HCT116 (cell line): ENCODE data around the gene C2CD2L. TPM values are rescaled to one million over a fixed set of nuclear protein-coding genes. Genes with fewer than 3 reads are reported as not detected.
A peak's percentile ranks its signal among the peaks of the same experiment; 100 is the strongest.

Experiments used
- ATAC-seq: fragments of 200-7000 bp; cut with Tn5 transposase; 2 replicates; pipeline ENCODE4 v1.9.1; 2020; ENCODE audit warnings: mild to moderate bottlenecking, moderate library complexity
- BruUV-seq: library from RNA; stranded (reverse); fragments of 400-500 nt; replicated peaks from 2 replicates; lab custom pipeline; 2021; lab: Mats Ljungman, UMichigan
- CTCF ChIA-PET: fragments of 300-600 bp; sonication (Branson Sonifier 250); formaldehyde crosslinking; loops from one replicate; lab custom pipeline; 2021; ENCODE audit warnings: antibody characterized with exemption; lab: Charles Lee
- POLR2A ChIA-PET: fragments of 300-600, 350-600 bp; sonication (Branson Sonifier 250); formaldehyde crosslinking; loops from one replicate; lab custom pipeline; 2021; ENCODE audit warnings: antibody characterized with exemption; lab: Charles Lee
- RAD21 ChIA-PET, 2 experiments: fragments of 300-600 bp; sonication (Branson Sonifier 250); formaldehyde crosslinking; loops; one replicate each; lab custom pipeline; 2023; ENCODE audit warnings: low total read pairs in 2 of 2; ENCODE audit not compliant: uncharacterized antibody in 2 of 2, unreplicated experiment in 2 of 2, low non-redundant PET in 1 of 2; lab: Charles Lee
- DNase-seq: peaks from one replicate; pipeline ENCODE4 v3.0.0-alpha.2; 2010; ENCODE audit warnings: low read depth, low spot score
- H2AFZ ChIP-seq: fragments of 200-600 bp; shearing (Covaris generic), sonication (generic); 2 replicates; pipeline ENCODE4 v1.6.1; 2017; ENCODE audit warnings: low read depth, mixed run types, mixed read lengths, antibody characterized with exemption, low read length; ENCODE audit not compliant: poor library complexity, severe bottlenecking
- H3K27ac ChIP-seq: 2 replicates; pipeline ENCODE4 v1.5.1; 2012; ENCODE audit warnings: low read depth, low read length
- H3K27me3 ChIP-seq: fragments of 200-600 bp; sonication (generic); 2 replicates; pipeline ENCODE4 v1.6.1; 2016; ENCODE audit warnings: mixed run types, low read length, mixed read lengths; ENCODE audit not compliant: insufficient read depth
- H3K36me3 ChIP-seq, 2 experiments: fragments of 200-500 bp in 1 of 2; fragments of 200-600 bp in 1 of 2; sonication (Bioruptor generic) in 1 of 2; sonication (generic) in 1 of 2; 2 replicates each; pipeline versions ENCODE4 v1.5.1 to v1.6.1; 2014 to 2016; ENCODE audit warnings: low read length in 2 of 2, inconsistent platforms in 1 of 2, mixed read lengths in 1 of 2, mixed run types in 1 of 2; ENCODE audit not compliant: insufficient read depth in 2 of 2, control insufficient read depth in 1 of 2
- H3K4me1 ChIP-seq, 2 experiments: fragments of 200-600 bp in 1 of 2; sonication (generic) in 1 of 2; 2 replicates each; pipeline versions ENCODE4 v1.5.1 to v1.6.1; 2012 to 2017; ENCODE audit warnings: low read length in 2 of 2, inconsistent platforms in 1 of 2, mild to moderate bottlenecking in 1 of 2, mixed read lengths in 1 of 2, mixed run types in 1 of 2, moderate library complexity in 1 of 2; ENCODE audit not compliant: insufficient read depth in 2 of 2, control insufficient read depth in 1 of 2
- H3K4me2 ChIP-seq: fragments of 200-600 bp; sonication (generic); 2 replicates; pipeline ENCODE4 v1.6.1; 2017; ENCODE audit warnings: mixed run types, low read length, mixed read lengths
- H3K4me3 ChIP-seq, 2 experiments: fragments of 200-600 bp in 1 of 2; sonication (generic) in 1 of 2; replicated peaks in 1 of 2; 2 replicates each; pipeline ENCODE4 v1.5.1; 2011 to 2016; ENCODE audit warnings: low read length in 2 of 2, control low read depth in 1 of 2, low read depth in 1 of 2, mild to moderate bottlenecking in 1 of 2, mixed read lengths in 1 of 2, mixed run types in 1 of 2
- H3K79me2 ChIP-seq: fragments of 200-600 bp; sonication (generic); 2 replicates; pipeline ENCODE4 v1.6.1; 2017; ENCODE audit warnings: mild to moderate bottlenecking, mixed run types, low read length, moderate library complexity, mixed read lengths; ENCODE audit not compliant: insufficient read depth
- H3K9ac ChIP-seq: fragments of 200-600 bp; sonication (generic); 2 replicates; pipeline ENCODE4 v1.6.1; 2016; ENCODE audit warnings: low read length, mixed read lengths
- H3K9me2 ChIP-seq: fragments of 200-600 bp; sonication (generic), shearing (Covaris generic); 2 replicates; pipeline ENCODE4 v1.6.1; 2017; ENCODE audit warnings: mixed run types, mild to moderate bottlenecking, moderate library complexity; ENCODE audit not compliant: insufficient read depth
- H3K9me3 ChIP-seq, 2 experiments: fragments of 200-500 bp in 1 of 2; fragments of 200-600 bp in 1 of 2; sonication (Bioruptor generic) in 1 of 2; sonication (generic) in 1 of 2; 2 replicates each; pipeline ENCODE4 v1.6.1; 2014 to 2017; ENCODE audit warnings: low read length in 2 of 2, mixed read lengths in 2 of 2, inconsistent platforms in 1 of 2, low read depth in 1 of 2, mild to moderate bottlenecking in 1 of 2, mixed run types in 1 of 2, moderate library complexity in 1 of 2; ENCODE audit not compliant: control insufficient read depth in 1 of 2, insufficient read depth in 1 of 2
- H4K20me1 ChIP-seq: fragments of 200-600 bp; sonication (generic), shearing (Covaris generic); 2 replicates; pipeline ENCODE4 v1.6.1; 2017; ENCODE audit warnings: mixed run types, mild to moderate bottlenecking, moderate library complexity; ENCODE audit not compliant: insufficient read depth
- EGR1 ChIP-seq: IDR thresholded peaks from 2 replicates; pipeline ENCODE4 v1.6.1; 2012; ENCODE audit warnings: low read depth
- EZH2phosphoT487 ChIP-seq: fragments of 200-600 bp; IDR thresholded peaks from 2 replicates; pipeline ENCODE4 v1.6.1; 2018; ENCODE audit warnings: antibody characterized with exemption, borderline replicate concordance
- FOSL1 ChIP-seq: IDR thresholded peaks from 2 replicates; pipeline ENCODE4 v1.6.1; 2012; ENCODE audit warnings: low read depth
- RAD21 ChIP-seq: IDR thresholded peaks from 2 replicates; pipeline ENCODE4 v1.6.1; 2012; ENCODE audit warnings: low read depth, mild to moderate bottlenecking
- SIN3A ChIP-seq: IDR thresholded peaks from 2 replicates; pipeline ENCODE4 v1.6.1; 2012; ENCODE audit warnings: low read depth
- SP1 ChIP-seq: IDR thresholded peaks from 2 replicates; pipeline ENCODE4 v1.6.1; 2012; ENCODE audit warnings: low read depth
- SRF ChIP-seq: IDR thresholded peaks from 2 replicates; pipeline ENCODE4 v1.6.1; 2012; ENCODE audit warnings: low read depth
- TCF7L2 ChIP-seq: IDR thresholded peaks from 2 replicates; pipeline ENCODE4 v1.7.0; 2011; ENCODE audit warnings: borderline replicate concordance, inconsistent platforms; ENCODE audit not compliant: insufficient read depth, insufficient read length; ENCODE audit errors: extremely low read depth
- YY1 ChIP-seq: IDR thresholded peaks from 2 replicates; pipeline ENCODE4 v1.6.1; 2011; ENCODE audit warnings: low read length, low read depth, moderate library complexity, mild to moderate bottlenecking; ENCODE audit not compliant: insufficient replicate concordance; ENCODE audit errors: extremely low read depth
- ZFX ChIP-seq: fragments of 450-650 bp; IDR thresholded peaks from 2 replicates; pipeline ENCODE4 v1.6.1; 2017
- intact Hi-C: fragments of 100-400 bp; cut with micrococcal nuclease; formaldehyde crosslinking; loops from 2 replicates; pipeline ENCODE4 v1.10.0; 2022
- total RNA-seq: library from RNA; stranded (reverse); gene quantifications from one replicate; pipeline ENCODE4 v1.2.1, GENCODE V29; 2021; ENCODE audit not compliant: unreplicated experiment
- TF ChIP-seq, protein P1 (sequence below): IDR thresholded peaks from 2 replicates; pipeline ENCODE4 v1.6.1; 2012; ENCODE audit warnings: low read depth
- TF ChIP-seq, protein P2 (sequence below): IDR thresholded peaks from 2 replicates; pipeline ENCODE4 v1.6.1; 2012
- TF ChIP-seq, protein P3 (sequence below): IDR thresholded peaks from 2 replicates; pipeline ENCODE4 v1.6.1; 2011; ENCODE audit warnings: mild to moderate bottlenecking, low read length, moderate library complexity; ENCODE audit not compliant: insufficient replicate concordance; ENCODE audit errors: extremely low read depth

Gene C2CD2L
- total RNA-seq, 1 experiment from 2014 or later, result 12.4 TPM

DNA sequence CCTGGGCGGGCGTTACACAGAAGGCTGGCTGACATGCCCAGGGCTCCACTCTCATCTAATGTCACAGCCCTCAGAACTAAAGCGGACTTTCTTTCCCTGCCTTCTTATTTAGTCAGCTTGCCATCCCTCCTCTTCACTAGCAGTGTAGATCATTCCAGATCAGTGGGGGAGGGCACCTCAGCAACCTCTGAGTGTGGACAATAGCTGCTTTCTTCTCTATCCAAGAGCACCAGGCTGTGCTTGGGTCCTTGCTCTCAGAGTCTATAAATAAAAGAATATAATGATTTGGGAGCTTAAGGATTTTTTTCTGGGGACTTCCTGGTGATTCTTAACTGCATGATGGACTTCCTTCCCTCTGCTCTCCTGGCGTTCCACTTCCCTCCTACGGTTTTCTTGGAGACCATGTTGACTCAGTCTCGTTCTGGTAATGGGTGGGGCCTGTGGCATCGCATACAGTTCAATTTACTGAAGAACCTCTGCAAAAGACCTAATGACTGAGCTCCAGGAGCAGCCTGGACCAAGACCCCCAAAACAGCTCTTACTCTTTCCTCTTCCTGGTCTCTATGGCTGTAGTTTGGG is 25.4 kb upstream of the C2CD2L start (continued):
- TF ChIP-seq, protein P1, sequence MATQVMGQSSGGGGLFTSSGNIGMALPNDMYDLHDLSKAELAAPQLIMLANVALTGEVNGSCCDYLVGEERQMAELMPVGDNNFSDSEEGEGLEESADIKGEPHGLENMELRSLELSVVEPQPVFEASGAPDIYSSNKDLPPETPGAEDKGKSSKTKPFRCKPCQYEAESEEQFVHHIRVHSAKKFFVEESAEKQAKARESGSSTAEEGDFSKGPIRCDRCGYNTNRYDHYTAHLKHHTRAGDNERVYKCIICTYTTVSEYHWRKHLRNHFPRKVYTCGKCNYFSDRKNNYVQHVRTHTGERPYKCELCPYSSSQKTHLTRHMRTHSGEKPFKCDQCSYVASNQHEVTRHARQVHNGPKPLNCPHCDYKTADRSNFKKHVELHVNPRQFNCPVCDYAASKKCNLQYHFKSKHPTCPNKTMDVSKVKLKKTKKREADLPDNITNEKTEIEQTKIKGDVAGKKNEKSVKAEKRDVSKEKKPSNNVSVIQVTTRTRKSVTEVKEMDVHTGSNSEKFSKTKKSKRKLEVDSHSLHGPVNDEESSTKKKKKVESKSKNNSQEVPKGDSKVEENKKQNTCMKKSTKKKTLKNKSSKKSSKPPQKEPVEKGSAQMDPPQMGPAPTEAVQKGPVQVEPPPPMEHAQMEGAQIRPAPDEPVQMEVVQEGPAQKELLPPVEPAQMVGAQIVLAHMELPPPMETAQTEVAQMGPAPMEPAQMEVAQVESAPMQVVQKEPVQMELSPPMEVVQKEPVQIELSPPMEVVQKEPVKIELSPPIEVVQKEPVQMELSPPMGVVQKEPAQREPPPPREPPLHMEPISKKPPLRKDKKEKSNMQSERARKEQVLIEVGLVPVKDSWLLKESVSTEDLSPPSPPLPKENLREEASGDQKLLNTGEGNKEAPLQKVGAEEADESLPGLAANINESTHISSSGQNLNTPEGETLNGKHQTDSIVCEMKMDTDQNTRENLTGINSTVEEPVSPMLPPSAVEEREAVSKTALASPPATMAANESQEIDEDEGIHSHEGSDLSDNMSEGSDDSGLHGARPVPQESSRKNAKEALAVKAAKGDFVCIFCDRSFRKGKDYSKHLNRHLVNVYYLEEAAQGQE, result no peak
- TF ChIP-seq EGR1 (no peak), FOSL1 (no peak), EZH2phosphoT487 (no peak), RAD21 (no peak)
- TF ChIP-seq, protein P2, sequence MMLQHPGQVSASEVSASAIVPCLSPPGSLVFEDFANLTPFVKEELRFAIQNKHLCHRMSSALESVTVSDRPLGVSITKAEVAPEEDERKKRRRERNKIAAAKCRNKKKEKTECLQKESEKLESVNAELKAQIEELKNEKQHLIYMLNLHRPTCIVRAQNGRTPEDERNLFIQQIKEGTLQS, result no peak
- TF ChIP-seq, all 23 proteins: peak for 0

DNA sequence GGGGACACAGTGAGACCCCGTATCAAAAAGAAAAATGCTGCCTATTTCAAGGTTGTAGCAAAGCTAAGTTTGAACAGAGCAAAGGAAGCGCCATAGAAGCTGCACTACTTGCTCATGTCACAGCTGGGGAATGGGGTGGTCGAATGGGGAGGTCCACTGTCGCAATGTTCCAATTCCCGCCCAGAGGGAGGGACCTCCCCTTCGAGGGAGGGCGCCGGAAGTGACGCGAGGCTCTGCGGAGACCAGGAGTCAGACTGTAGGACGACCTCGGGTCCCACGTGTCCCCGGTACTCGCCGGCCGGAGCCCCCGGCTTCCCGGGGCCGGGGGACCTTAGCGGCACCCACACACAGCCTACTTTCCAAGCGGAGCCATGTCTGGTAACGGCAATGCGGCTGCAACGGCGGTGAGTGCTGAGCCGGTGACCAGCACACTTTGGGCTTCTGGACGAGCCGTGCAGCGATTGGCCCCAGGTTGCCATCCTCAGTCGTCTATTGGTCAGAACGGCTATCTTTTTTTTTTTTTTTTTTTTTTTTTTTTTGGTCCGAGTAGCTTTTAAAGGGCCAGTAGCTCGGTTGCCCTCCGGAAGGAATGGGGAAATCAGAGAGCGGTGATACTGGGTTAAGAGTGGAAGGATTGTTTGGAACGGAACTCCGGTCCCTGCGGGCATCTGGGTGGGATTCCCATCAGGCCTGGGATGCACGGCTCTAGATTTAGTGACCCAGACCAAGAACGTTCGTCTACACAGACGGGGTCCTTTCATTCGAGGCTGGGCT is 22.3 kb upstream of the C2CD2L start, which contains the start of gene HMBS:
TSS of gene HMBS (plus strand) at position 219 of the 774 bp plus-strand sequence. CDS start at position 372, 153 bp downstream.
- H3K79me2 ChIP-seq, result peaks cover 24% of the 10 kb centered on the region
- RAD21 ChIA-PET, result interaction anchor here (0.8 to 1.0 kb wide), 3 partner anchors 11 to 17 kb away, joined by 3 to 7 read pairs (median 6); partner anchors contain the start of genes DPAGT1 (in 1 of the 2) and VPS11 (in 1 of the 2)
- no peaks in the 10 kb centered on the region for H4K20me1 ChIP-seq
- H3K27ac ChIP-seq, result peak within 1 kb of the TSS; percentile 89
- CTCF ChIA-PET, result interaction anchor here (0.6 to 2.6 kb wide), 6 partner anchors 10 to 253 kb away, joined by 3 to 20 read pairs (median 4); partner anchors contain the start of genes HINFP and VPS11
- POLR2A ChIA-PET, result interaction anchor here (0.5 to 3.0 kb wide), 19 partner anchors 8 to 958 kb away, joined by 3 to 27 read pairs (median 3); partner anchors contain the start of genes ABCG4, DPAGT1, HINFP and VPS11
- peaks cover 25 to 37% of the 10 kb centered on the region in 2 experiments for H3K4me1 ChIP-seq
- no peaks in the 10 kb centered on the region for H3K9me3 ChIP-seq
- intact Hi-C loops, result loop anchor here (1.0 kb wide), 1 partner anchor 18 kb away; the partner anchor contains the start of gene VPS11
- H3K9me2 ChIP-seq, result no peaks in the 10 kb centered on the region
- no peaks in the 10 kb centered on the region for H3K27me3 ChIP-seq
- H3K4me3 ChIP-seq, result peak within 1 kb of the TSS; percentile 72 to 90
- ATAC-seq, result peak; percentile 89
- peak within 1 kb of the TSS; percentile 81 for H3K4me2 ChIP-seq
- H3K9ac ChIP-seq, result peak within 1 kb of the TSS; percentile 90
- no TSS peak for BruUV-seq
- H3K36me3 ChIP-seq, result peaks cover 0 to 3% of the 10 kb centered on the region in 2 experiments; a peak in 1 of 4 replicates
- DNase-seq, result peak; percentile 80
- no peak within 1 kb of the TSS for H2AFZ ChIP-seq
- TF ChIP-seq SRF, result no peak
- TF ChIP-seq, protein P3, sequence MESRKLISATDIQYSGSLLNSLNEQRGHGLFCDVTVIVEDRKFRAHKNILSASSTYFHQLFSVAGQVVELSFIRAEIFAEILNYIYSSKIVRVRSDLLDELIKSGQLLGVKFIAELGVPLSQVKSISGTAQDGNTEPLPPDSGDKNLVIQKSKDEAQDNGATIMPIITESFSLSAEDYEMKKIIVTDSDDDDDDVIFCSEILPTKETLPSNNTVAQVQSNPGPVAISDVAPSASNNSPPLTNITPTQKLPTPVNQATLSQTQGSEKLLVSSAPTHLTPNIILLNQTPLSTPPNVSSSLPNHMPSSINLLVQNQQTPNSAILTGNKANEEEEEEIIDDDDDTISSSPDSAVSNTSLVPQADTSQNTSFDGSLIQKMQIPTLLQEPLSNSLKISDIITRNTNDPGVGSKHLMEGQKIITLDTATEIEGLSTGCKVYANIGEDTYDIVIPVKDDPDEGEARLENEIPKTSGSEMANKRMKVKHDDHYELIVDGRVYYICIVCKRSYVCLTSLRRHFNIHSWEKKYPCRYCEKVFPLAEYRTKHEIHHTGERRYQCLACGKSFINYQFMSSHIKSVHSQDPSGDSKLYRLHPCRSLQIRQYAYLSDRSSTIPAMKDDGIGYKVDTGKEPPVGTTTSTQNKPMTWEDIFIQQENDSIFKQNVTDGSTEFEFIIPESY, result peak; percentile 10
- TF ChIP-seq SP1, result peak; percentile 95
- no peak for TF ChIP-seq TCF7L2
- no peak for TF ChIP-seq YY1
- no peak for TF ChIP-seq RAD21
- TF ChIP-seq SIN3A, result peak; percentile 84
- TF ChIP-seq, protein P2, result no peak
- no peak for TF ChIP-seq ZFX
